ENCODE measurements around the gene KLK11. TPM values are rescaled to one million over a fixed set of nuclear protein-coding genes. Genes with fewer than 3 reads are reported as not detected.

KLK11 gene
- total RNA-seq, 2 donors from 2014 or later, result 18.4 to 44.8 TPM

- ATAC-seq (no peak), DNase-seq (no peak)
- H3K27ac ChIP-seq, result no peak overlapping the region
- intact Hi-C loops (cut with DNase I), result no loop called here
- no peaks in the 10 kb centered on the region for H3K27me3 ChIP-seq
- no peaks in the 10 kb centered on the region for H3K4me1 ChIP-seq
- H3K36me3 ChIP-seq (replicated peaks in 1 of 2; ENCODE audit: insufficient read depth in 1 of 2, low read depth in 2 of 2), result no peaks in the 10 kb centered on the region
- 43 to 46% methylated on average over 8 to 13 of the region's 13 CpGs for WGBS, 2 donors
- TF ChIP-seq POLR2A (IDR thresholded peaks at IDR 0.05) (no peak), CTCF (IDR thresholded peaks at IDR 0.05) (no peak)
- no peak overlapping the region for H3K4me3 ChIP-seq
- H3K9me3 ChIP-seq, result no peaks in the 10 kb centered on the region
Measured at GRCh38 chr19:50980208-50980607, 46.2 kb downstream of the KLK11 start.

GRCh38 chr19:50979758-50980157, 46.7 kb downstream of the KLK11 start:
- 32 to 39% methylated on average over 6 to 8 of the region's 8 CpGs for WGBS, 2 donors
- no peaks in the 10 kb centered on the region for H3K9me3 ChIP-seq

GRCh38 chr19:50978772-50979390, 47.5 kb downstream of the KLK11 start:
- TF ChIP-seq POLR2A (IDR thresholded peaks at IDR 0.05), result no peak
- TF ChIP-seq CTCF (IDR thresholded peaks at IDR 0.05), result no peak
- Histone ChIP-seq H3K4me3 (no peak overlapping the region), H3K27ac (no peak overlapping the region), H3K4me1 (no peaks in the 10 kb centered on the region), H3K9me3 (no peaks in the 10 kb centered on the region), H3K27me3 (no peaks in the 10 kb centered on the region), H3K36me3 (replicated peaks in 1 of 2; ENCODE audit: insufficient read depth in 1 of 2, low read depth in 2 of 2) (no peaks in the 10 kb centered on the region)
- intact Hi-C loops (cut with DNase I), result no loop called here
- ATAC-seq (no peak), DNase-seq (no peak)
- WGBS, 2 donors, result 58 to 66% methylated on average over 5 of the region's 5 CpGs

More at GRCh38 chr19:50979758-50980157, 46.7 kb downstream of the KLK11 start:
- H3K36me3 ChIP-seq (replicated peaks in 1 of 2; ENCODE audit: insufficient read depth in 1 of 2, low read depth in 2 of 2), result no peaks in the 10 kb centered on the region
- DNase-seq (no peak), ATAC-seq (no peak)
- no peaks in the 10 kb centered on the region for H3K27me3 ChIP-seq
- no peaks in the 10 kb centered on the region for H3K4me1 ChIP-seq
- H3K4me3 ChIP-seq, result no peak overlapping the region
- intact Hi-C loops (cut with DNase I), result no loop called here
- TF ChIP-seq CTCF (IDR thresholded peaks at IDR 0.05) (no peak), POLR2A (IDR thresholded peaks at IDR 0.05) (no peak)
- no peak overlapping the region for H3K27ac ChIP-seq

GRCh38 chr19:50977626-50978025, 48.8 kb downstream of the KLK11 start:
- no peaks in the 10 kb centered on the region for H3K27me3 ChIP-seq
- intact Hi-C loops (cut with DNase I), result no loop called here
- no peak for ATAC-seq
- H3K36me3 ChIP-seq (replicated peaks in 1 of 2; ENCODE audit: insufficient read depth in 1 of 2, low read depth in 2 of 2), result no peaks in the 10 kb centered on the region
- no peak overlapping the region for H3K4me3 ChIP-seq
- 52 to 55% methylated on average over 4 of the region's 4 CpGs for WGBS, 2 donors
- H3K9me3 ChIP-seq, result no peaks in the 10 kb centered on the region
- DNase-seq, result no peak
- TF ChIP-seq POLR2A (IDR thresholded peaks at IDR 0.05) (no peak), CTCF (IDR thresholded peaks at IDR 0.05) (no peak)
- no peak overlapping the region for H3K27ac ChIP-seq
- H3K4me1 ChIP-seq, result no peaks in the 10 kb centered on the region

- Histone ChIP-seq H3K27ac (no peak overlapping the region), H3K36me3 (replicated peaks in 1 of 2; ENCODE audit: insufficient read depth in 1 of 2, low read depth in 2 of 2) (no peaks in the 10 kb centered on the region), H3K9me3 (no peaks in the 10 kb centered on the region), H3K27me3 (no peaks in the 10 kb centered on the region), H3K4me3 (no peak overlapping the region), H3K4me1 (no peaks in the 10 kb centered on the region)
- WGBS, 2 donors, result 10 to 11% methylated on average over 8 of the region's 8 CpGs
- DNase-seq (no peak), ATAC-seq (no peak)
- TF ChIP-seq POLR2A (IDR thresholded peaks at IDR 0.05) (no peak), CTCF (IDR thresholded peaks at IDR 0.05) (no peak)
- intact Hi-C loops (cut with DNase I), result no loop called here
Measured at GRCh38 chr19:50975766-50976165, 50.6 kb downstream of the KLK11 start.
